Tibial artery (tissue), 4 donors: Measurements from ENCODE around the gene SPIRE2.

Experiments
- DNase-seq, 2 donors: peaks; one replicate each; pipeline ENCODE4 v3.0.0-alpha.2; 2019
- H3K27ac ChIP-seq, 2 donors: fragments of 200-600 bp; sonication (generic) in 1 of 2; 1 replicate in 1 of 2; 2 replicates in 1 of 2; pipeline ENCODE4 v1.5.1; 2018 to 2019; ENCODE audit warnings: mild to moderate bottlenecking in 1 of 2
- H3K27me3 ChIP-seq, 2 donors: fragments of 200-600 bp; sonication (generic) in 1 of 2; one replicate each; pipeline versions ENCODE4 v1.5.1 to v1.6.0; 2016 to 2019
- H3K36me3 ChIP-seq, 3 donors: fragments of 200-600 bp; sonication (generic) in 2 of 3; one replicate each; pipeline ENCODE4 v1.5.1; 2016 to 2019; ENCODE audit warnings: mild to moderate bottlenecking in 2 of 3
- H3K4me1 ChIP-seq, 4 donors: fragments of 200-600 bp; sonication (generic) in 2 of 4; 1 replicate in 3 of 4; 2 replicates in 1 of 4; pipeline ENCODE4 v1.5.1; 2016 to 2019
- H3K4me3 ChIP-seq, 2 donors: fragments of 200-600 bp; sonication (generic) in 1 of 2; 1 replicate in 1 of 2; 2 replicates in 1 of 2; pipeline ENCODE4 v1.5.1; 2018 to 2019; ENCODE audit warnings: mild to moderate bottlenecking in 2 of 2
- H3K9me3 ChIP-seq, 3 donors: fragments of 200-600 bp; sonication (generic) in 1 of 3; one replicate each; pipeline ENCODE4 v1.5.1; 2016 to 2019
- intact Hi-C: fragments of 100-400 bp; cut with DNase I; formaldehyde crosslinking; loops from one replicate; pipeline ENCODE4 v1.15.0; 2023; ENCODE audit warnings: low total_unique reads
- TF ChIP-seq, protein P1 (sequence below), 2 experiments: fragments of 200-600 bp in 1 of 2; fragments of 450-650 bp in 1 of 2; IDR thresholded peaks; one replicate each; pipeline ENCODE4 v1.5.1; 2017 to 2019; ENCODE audit warnings: antibody characterized with exemption in 2 of 2, mild to moderate bottlenecking in 1 of 2, moderate library complexity in 1 of 2

The SPIRE2 gene

GRCh38 chr16:89890200-89890599 is 61.9 kb downstream of the SPIRE2 start:
- Histone ChIP-seq H3K27ac (no peak overlapping the region), H3K4me3 (no peak overlapping the region), H3K4me1 (no peaks in the 10 kb centered on the region), H3K27me3 (no peaks in the 10 kb centered on the region), H3K36me3 (peaks cover 78 to 99% (median 94%) of the 10 kb centered on the region in 3 donors), H3K9me3 (no peaks in the 10 kb centered on the region)
- TF ChIP-seq, protein P1, sequence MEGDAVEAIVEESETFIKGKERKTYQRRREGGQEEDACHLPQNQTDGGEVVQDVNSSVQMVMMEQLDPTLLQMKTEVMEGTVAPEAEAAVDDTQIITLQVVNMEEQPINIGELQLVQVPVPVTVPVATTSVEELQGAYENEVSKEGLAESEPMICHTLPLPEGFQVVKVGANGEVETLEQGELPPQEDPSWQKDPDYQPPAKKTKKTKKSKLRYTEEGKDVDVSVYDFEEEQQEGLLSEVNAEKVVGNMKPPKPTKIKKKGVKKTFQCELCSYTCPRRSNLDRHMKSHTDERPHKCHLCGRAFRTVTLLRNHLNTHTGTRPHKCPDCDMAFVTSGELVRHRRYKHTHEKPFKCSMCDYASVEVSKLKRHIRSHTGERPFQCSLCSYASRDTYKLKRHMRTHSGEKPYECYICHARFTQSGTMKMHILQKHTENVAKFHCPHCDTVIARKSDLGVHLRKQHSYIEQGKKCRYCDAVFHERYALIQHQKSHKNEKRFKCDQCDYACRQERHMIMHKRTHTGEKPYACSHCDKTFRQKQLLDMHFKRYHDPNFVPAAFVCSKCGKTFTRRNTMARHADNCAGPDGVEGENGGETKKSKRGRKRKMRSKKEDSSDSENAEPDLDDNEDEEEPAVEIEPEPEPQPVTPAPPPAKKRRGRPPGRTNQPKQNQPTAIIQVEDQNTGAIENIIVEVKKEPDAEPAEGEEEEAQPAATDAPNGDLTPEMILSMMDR (IDR thresholded peaks at IDR 0.05) = no peak
- DNase-seq = no peak
- intact Hi-C loops = no loop called here

DNA sequence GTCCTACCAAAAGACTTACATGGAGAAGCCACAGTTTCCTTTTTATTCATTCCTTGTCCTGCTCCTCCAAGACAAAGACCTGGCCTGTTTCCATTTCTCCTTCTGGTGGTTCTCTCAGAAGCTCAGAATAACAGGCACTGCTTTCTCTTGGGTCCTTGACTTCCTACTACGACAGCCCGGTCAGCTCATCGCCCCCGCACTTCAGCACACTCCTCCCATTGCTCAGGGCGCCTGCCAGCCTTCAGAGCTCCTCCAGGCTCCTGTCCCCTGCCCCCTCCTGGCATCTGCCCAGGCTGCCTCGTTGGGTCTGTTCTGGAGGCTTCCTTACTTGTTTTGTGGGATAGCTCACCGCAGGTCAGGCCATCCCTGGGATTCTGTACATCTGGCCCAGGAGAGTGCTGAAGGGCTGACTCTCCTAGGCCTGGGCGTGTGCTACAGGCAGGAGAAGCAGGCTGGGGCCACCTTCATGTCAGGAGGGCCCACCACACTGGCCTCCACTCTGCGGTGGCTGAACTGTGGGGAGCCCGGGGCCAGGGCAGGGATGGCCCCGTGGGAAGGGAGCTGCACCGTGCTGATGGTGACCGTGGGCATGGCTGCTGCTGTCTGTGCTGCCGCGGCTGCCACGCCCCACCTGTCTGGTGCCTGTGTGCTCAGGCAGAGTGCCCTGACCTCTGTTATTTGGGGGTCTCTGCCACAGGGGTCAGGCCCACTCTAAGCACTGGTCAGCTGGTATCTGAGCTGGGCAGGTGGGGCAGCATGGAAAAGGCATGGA is 62.8 kb downstream of the SPIRE2 start:
- no peak for DNase-seq
- no peak overlapping the region for H3K4me3 ChIP-seq

GRCh38 chr16:89892055-89892630 is 63.9 kb downstream of the SPIRE2 start:
- Histone ChIP-seq H3K27ac (no peak overlapping the region), H3K36me3 (peaks cover 75 to 99% (median 95%) of the 10 kb centered on the region in 3 donors)
- DNase-seq = no peak

More for the DNA sequence above, 62.8 kb downstream of the SPIRE2 start:
- TF ChIP-seq, protein P1 (IDR thresholded peaks at IDR 0.05) = no peak
- intact Hi-C loops = no loop called here
- Histone ChIP-seq H3K27me3 (no peaks in the 10 kb centered on the region), H3K9me3 (no peaks in the 10 kb centered on the region), H3K27ac (no peak overlapping the region), H3K4me1 (no peaks in the 10 kb centered on the region), H3K36me3 (peaks cover 77 to 99% (median 94%) of the 10 kb centered on the region in 3 donors)

DNA sequence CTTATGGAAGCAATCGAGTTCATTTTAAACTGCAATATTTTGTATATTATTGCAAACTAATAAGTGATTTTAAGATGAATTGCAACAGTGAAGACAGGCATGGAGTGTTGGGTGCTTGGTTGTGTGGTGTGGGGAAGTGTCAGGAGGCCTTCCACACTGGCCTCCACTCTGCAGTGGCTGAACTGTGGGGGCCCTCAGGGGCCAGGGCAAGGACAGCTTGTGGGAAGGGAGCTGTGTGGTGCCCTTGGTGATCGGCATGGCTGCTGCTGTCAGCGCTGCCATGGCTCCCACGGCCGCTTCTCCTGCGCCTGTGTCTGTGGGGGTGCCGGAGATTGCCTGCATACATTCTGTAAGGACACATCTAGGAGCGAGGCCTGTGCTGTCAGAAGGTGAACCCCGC is 64.4 kb downstream of the SPIRE2 start:
- intact Hi-C loops = no loop called here
- TF ChIP-seq, protein P1 (IDR thresholded peaks at IDR 0.05) = no peak
- H3K27ac ChIP-seq = no peak overlapping the region
- no peak overlapping the region for H3K4me3 ChIP-seq
- H3K9me3 ChIP-seq = no peaks in the 10 kb centered on the region
- H3K27me3 ChIP-seq = no peaks in the 10 kb centered on the region
- no peak for DNase-seq
- H3K4me1 ChIP-seq = no peaks in the 10 kb centered on the region
- peaks cover 75 to 99% (median 95%) of the 10 kb centered on the region in 3 donors for H3K36me3 ChIP-seq

More at GRCh38 chr16:89892055-89892630, 63.9 kb downstream of the SPIRE2 start:
- no peaks in the 10 kb centered on the region for H3K27me3 ChIP-seq
- intact Hi-C loops = no loop called here
- no peaks in the 10 kb centered on the region for H3K4me1 ChIP-seq
- no peaks in the 10 kb centered on the region for H3K9me3 ChIP-seq
- H3K4me3 ChIP-seq = no peak overlapping the region
- TF ChIP-seq, protein P1 (IDR thresholded peaks at IDR 0.05) = no peak

- no peak for DNase-seq
- intact Hi-C loops = no loop called here
- no peaks in the 10 kb centered on the region for H3K27me3 ChIP-seq
- H3K9me3 ChIP-seq = no peaks in the 10 kb centered on the region
- H3K4me3 ChIP-seq = no peak overlapping the region
- TF ChIP-seq, protein P1 (IDR thresholded peaks at IDR 0.05) = no peak
- H3K36me3 ChIP-seq = peaks cover 78 to 99% (median 98%) of the 10 kb centered on the region in 3 donors
- no peak overlapping the region for H3K27ac ChIP-seq
- H3K4me1 ChIP-seq = no peaks in the 10 kb centered on the region
Observed at GRCh38 chr16:89893642-89894548, 65.6 kb downstream of the SPIRE2 start.
